K562 (cell line): ENCODE data around the gene OR2S2. TPM values are rescaled to one million over a fixed set of nuclear protein-coding genes. Genes with fewer than 3 reads are reported as not detected.

Experiments
- HDAC8 ChIP-seq: fragments of 450-650 bp; IDR thresholded peaks from 2 replicates; pipeline ENCODE4 v1.6.1; 2016; ENCODE audit warnings: mild to moderate bottlenecking, missing genetic modification characterization, moderate library complexity, missing compliant biosample characterization
- MAZ ChIP-seq, 2 experiments: fragments of 450-650 bp in 1 of 2; sonication (generic) in 1 of 2; formaldehyde crosslinking; IDR thresholded peaks in 1 of 2; conservative IDR thresholded peaks in 1 of 2; 2 replicates each; pipeline versions ENCODE4 v1.4.0 to v1.5.0; 2020; ENCODE audit warnings: mild to moderate bottlenecking in 1 of 2, missing genetic modification reagents in 1 of 2
- RUNX1 ChIP-seq: sonication (generic); IDR thresholded peaks from 2 replicates; pipeline ENCODE4 v1.6.1; 2016; ENCODE audit warnings: antibody characterized with exemption, low read depth
- TEAD4 ChIP-seq, 2 experiments: sonication (generic) in 1 of 2; formaldehyde crosslinking in 1 of 2; IDR thresholded peaks; 2 replicates each; pipeline versions ENCODE4 v1.6.1 to v1.8.0; 2012 to 2022; ENCODE audit warnings: borderline replicate concordance in 1 of 2, inconsistent platforms in 1 of 2, low read length in 1 of 2, mild to moderate bottlenecking in 1 of 2, missing genetic modification reagents in 1 of 2
- TRIM28 ChIP-seq: fragments of 450-650 bp; IDR thresholded peaks from 2 replicates; pipeline ENCODE4 v1.6.1; 2017
- polyA plus RNA-seq, 8 experiments: library from polyadenylated mRNA; depleted of rRNA in 4 of 8; stranded (reverse) in 5 of 8; unstranded in 3 of 8; fragments of >200 nt; fragmentation: Nextera tagmentation in 2 of 8; fragmentation: Illumina TruSeq in 1 of 8; extraction: Ambion mirVana in 2 of 8; extraction: Trizol in 1 of 8; gene quantifications; 2 replicates each; pipeline versions ENCODE4 v1.2.1 to v1.2.3, GENCODE V29; 2011 to 2014; ENCODE audit warnings: inconsistent platforms in 1 of 8, missing spikeins in 1 of 8
- total RNA-seq, 7 experiments: library from RNA; depleted of rRNA in 6 of 7; stranded (reverse); fragments of >200 nt in 6 of 7; fragmentation: Illumina TruSeq in 2 of 7; extraction: Trizol in 2 of 7; gene quantifications; 2 replicates each; pipeline versions ENCODE4 v1.2.1 to v1.2.3, GENCODE V29; 2011 to 2021; ENCODE audit warnings: low replicate concordance in 1 of 7
- TF ChIP-seq, protein P1 (sequence below), 2 experiments: fragments of 450-650 bp; formaldehyde crosslinking in 1 of 2; IDR thresholded peaks; 2 replicates each; pipeline versions ENCODE4 v1.4.0 to v1.6.1; 2014 to 2020; ENCODE audit warnings: mild to moderate bottlenecking in 2 of 2, borderline replicate concordance in 1 of 2, low read depth in 1 of 2
- TF ChIP-seq, protein P2 (sequence below): IDR thresholded peaks from 2 replicates; pipeline ENCODE4 v1.6.1; 2012; ENCODE audit warnings: low read depth, low read length, improper control_type of control experiment, borderline replicate concordance
- TF ChIP-seq, protein P3 (sequence below): fragments of 450-650 bp; formaldehyde crosslinking; IDR thresholded peaks from 2 replicates; pipeline ENCODE4 v1.4.0; 2020; ENCODE audit warnings: mild to moderate bottlenecking, moderate library complexity

The OR2S2 gene
- total and polyA plus RNA-seq, 9 of the 15 experiments (the other 6 are each of a cell fraction or from before 2014, with no cell fraction given) = not detected

DNA sequence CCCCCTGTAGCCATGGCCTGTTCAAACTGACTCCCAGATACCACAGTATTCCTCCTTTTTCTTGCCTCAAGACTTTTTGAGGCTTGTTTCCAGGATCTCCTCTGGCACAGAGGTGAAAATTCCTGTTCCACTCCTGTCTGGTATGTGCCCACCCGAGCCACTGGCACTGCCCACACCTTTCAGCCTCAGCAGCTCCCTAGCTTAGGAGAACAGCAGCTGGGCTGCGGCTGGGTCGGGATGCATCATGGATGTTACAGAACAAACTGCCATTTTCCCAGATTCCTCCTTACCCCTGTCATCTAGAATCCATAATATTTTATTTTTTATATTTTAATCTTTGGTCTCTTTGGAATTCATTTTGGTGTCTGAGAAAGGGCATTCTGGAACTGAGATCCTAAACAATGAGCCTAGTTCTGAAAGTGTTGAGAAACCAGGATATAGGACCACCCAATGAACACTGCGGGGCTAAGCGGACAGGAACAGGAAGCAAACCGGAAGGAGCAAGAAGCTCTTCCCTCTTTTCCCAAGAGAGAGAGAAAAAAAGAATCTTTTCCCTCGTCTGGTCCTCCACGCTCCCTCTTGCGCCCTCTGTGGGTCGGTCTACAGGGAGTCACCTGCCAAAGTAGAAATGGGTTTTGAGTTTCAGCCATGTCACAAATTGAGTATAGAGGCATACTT lies 12.5 kb downstream of the OR2S2 start (continued):
- TF ChIP-seq, protein P1, sequence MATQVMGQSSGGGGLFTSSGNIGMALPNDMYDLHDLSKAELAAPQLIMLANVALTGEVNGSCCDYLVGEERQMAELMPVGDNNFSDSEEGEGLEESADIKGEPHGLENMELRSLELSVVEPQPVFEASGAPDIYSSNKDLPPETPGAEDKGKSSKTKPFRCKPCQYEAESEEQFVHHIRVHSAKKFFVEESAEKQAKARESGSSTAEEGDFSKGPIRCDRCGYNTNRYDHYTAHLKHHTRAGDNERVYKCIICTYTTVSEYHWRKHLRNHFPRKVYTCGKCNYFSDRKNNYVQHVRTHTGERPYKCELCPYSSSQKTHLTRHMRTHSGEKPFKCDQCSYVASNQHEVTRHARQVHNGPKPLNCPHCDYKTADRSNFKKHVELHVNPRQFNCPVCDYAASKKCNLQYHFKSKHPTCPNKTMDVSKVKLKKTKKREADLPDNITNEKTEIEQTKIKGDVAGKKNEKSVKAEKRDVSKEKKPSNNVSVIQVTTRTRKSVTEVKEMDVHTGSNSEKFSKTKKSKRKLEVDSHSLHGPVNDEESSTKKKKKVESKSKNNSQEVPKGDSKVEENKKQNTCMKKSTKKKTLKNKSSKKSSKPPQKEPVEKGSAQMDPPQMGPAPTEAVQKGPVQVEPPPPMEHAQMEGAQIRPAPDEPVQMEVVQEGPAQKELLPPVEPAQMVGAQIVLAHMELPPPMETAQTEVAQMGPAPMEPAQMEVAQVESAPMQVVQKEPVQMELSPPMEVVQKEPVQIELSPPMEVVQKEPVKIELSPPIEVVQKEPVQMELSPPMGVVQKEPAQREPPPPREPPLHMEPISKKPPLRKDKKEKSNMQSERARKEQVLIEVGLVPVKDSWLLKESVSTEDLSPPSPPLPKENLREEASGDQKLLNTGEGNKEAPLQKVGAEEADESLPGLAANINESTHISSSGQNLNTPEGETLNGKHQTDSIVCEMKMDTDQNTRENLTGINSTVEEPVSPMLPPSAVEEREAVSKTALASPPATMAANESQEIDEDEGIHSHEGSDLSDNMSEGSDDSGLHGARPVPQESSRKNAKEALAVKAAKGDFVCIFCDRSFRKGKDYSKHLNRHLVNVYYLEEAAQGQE (IDR thresholded peaks at IDR 0.05; ENCODE audit: borderline replicate concordance) = peak; percentile 77
- TF ChIP-seq, protein P1 (CRISPR knock-in tag; IDR thresholded peaks at IDR 0.05; ENCODE audit: low read depth) = no peak
- TF ChIP-seq MAZ (CRISPR knock-in tag; conservative IDR thresholded peaks at IDR 0.05 in 1 of 2, IDR thresholded peaks at IDR 0.05 in 1 of 2) = 0 out of 4 replicates have a peak, but pooled peaks of 1 of the 2 experiments have one; percentile 31
- TF ChIP-seq HDAC8 (tag) = no peak
- TF ChIP-seq, protein P2, sequence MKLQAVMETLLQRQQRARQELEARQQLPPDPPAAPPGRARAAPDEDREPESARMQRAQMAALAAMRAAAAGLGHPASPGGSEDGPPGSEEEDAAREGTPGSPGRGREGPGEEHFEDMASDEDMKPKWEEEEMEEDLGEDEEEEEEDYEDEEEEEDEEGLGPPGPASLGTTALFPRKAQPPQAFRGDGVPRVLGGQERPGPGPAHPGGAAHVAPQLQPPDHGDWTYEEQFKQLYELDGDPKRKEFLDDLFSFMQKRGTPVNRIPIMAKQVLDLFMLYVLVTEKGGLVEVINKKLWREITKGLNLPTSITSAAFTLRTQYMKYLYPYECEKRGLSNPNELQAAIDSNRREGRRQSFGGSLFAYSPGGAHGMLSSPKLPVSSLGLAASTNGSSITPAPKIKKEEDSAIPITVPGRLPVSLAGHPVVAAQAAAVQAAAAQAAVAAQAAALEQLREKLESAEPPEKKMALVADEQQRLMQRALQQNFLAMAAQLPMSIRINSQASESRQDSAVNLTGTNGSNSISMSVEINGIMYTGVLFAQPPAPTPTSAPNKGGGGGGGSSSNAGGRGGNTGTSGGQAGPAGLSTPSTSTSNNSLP = no peak
- no peak for TF ChIP-seq RUNX1
- TF ChIP-seq TRIM28 = no peak
- TF ChIP-seq TEAD4 (IDR thresholded peaks at IDR 0.05; ENCODE audit: low read length) = 0 out of 2 replicates have a peak, but pooled peaks have one; percentile 11
- no peak for TF ChIP-seq TEAD4 (CRISPR knock-in tag; IDR thresholded peaks at IDR 0.05; ENCODE audit: borderline replicate concordance)
- TF ChIP-seq, protein P3, sequence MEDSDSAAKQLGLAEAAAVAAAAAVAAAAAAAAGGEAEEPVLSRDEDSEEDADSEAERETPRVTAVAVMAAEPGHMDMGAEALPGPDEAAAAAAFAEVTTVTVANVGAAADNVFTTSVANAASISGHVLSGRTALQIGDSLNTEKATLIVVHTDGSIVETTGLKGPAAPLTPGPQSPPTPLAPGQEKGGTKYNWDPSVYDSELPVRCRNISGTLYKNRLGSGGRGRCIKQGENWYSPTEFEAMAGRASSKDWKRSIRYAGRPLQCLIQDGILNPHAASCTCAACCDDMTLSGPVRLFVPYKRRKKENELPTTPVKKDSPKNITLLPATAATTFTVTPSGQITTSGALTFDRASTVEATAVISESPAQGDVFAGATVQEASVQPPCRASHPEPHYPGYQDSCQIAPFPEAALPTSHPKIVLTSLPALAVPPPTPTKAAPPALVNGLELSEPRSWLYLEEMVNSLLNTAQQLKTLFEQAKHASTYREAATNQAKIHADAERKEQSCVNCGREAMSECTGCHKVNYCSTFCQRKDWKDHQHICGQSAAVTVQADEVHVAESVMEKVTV (CRISPR knock-in tag) = peak; percentile 45; the same call in 1 of the 2 replicates
